ENCODE data around the gene KLF3.

KLF3 gene

GRCh38 chr4:38647101-38647819 lies 16.7 kb upstream of the KLF3 start:
- no peak for DNase-seq
- in situ Hi-C loops (cut with MboI; ENCODE audit: low pct_unique_long_range_greater_than_20kb, low sequenced_read_pairs), result no loop called here

GRCh38 chr4:38650133-38650532 lies 13.9 kb upstream of the KLF3 start:
- in situ Hi-C loops (cut with MboI; ENCODE audit: low pct_unique_long_range_greater_than_20kb, low sequenced_read_pairs), result loop anchor here (25.0 kb wide), 1 partner anchor 338 kb away; no protein-coding TSS in a partner anchor
- no peak for DNase-seq

- in situ Hi-C loops (cut with MboI; ENCODE audit: low pct_unique_long_range_greater_than_20kb, low sequenced_read_pairs), result loop anchor here (25.0 kb wide), 1 partner anchor 342 kb away; no protein-coding TSS in a partner anchor
- no peak for DNase-seq
Measured at GRCh38 chr4:38654273-38654672, 9.7 kb upstream of the KLF3 start.

GRCh38 chr4:38656111-38656510 lies 7.9 kb upstream of the KLF3 start:
- in situ Hi-C loops (cut with MboI; ENCODE audit: low pct_unique_long_range_greater_than_20kb, low sequenced_read_pairs), result loop anchor here (25.0 kb wide), 1 partner anchor 344 kb away; no protein-coding TSS in a partner anchor
- no peak for DNase-seq

GRCh38 chr4:38659346-38659745 lies 4.7 kb upstream of the KLF3 start:
- no peak for DNase-seq
- in situ Hi-C loops (cut with MboI; ENCODE audit: low pct_unique_long_range_greater_than_20kb, low sequenced_read_pairs), result loop anchor here (25.0 kb wide), 1 partner anchor 347 kb away; no protein-coding TSS in a partner anchor

GRCh38 chr4:38660838-38661237 lies 3.2 kb upstream of the KLF3 start:
- no peak for DNase-seq
- in situ Hi-C loops (cut with MboI; ENCODE audit: low pct_unique_long_range_greater_than_20kb, low sequenced_read_pairs), result loop anchor here (25.0 kb wide), 1 partner anchor 349 kb away; no protein-coding TSS in a partner anchor

- no peak for DNase-seq
- in situ Hi-C loops (cut with MboI; ENCODE audit: low pct_unique_long_range_greater_than_20kb, low sequenced_read_pairs), result loop anchor here (25.0 kb wide), 1 partner anchor 349 kb away; no protein-coding TSS in a partner anchor
Measured at GRCh38 chr4:38661371-38661770, 2.6 kb upstream of the KLF3 start.

GRCh38 chr4:38662522-38663089 lies 1.4 kb upstream of the KLF3 start:
- no peak for DNase-seq
- in situ Hi-C loops (cut with MboI; ENCODE audit: low pct_unique_long_range_greater_than_20kb, low sequenced_read_pairs), result loop anchor here (25.0 kb wide), 1 partner anchor 350 kb away; no protein-coding TSS in a partner anchor

- DNase-seq, result peak; percentile 52
- in situ Hi-C loops (cut with MboI; ENCODE audit: low pct_unique_long_range_greater_than_20kb, low sequenced_read_pairs), result loop anchor here (25.0 kb wide), 1 partner anchor 351 kb away; no protein-coding TSS in a partner anchor
Measured at GRCh38 chr4:38663090-38663800, 754 bp upstream of the KLF3 start.

- in situ Hi-C loops (cut with MboI; ENCODE audit: low pct_unique_long_range_greater_than_20kb, low sequenced_read_pairs), result loop anchor here (25.0 kb wide), 1 partner anchor 353 kb away; no protein-coding TSS in a partner anchor
- peak; percentile 66 for DNase-seq
Measured at GRCh38 chr4:38664706-38665401, 855 bp downstream of the KLF3 start.

- no peak for DNase-seq
- in situ Hi-C loops (cut with MboI; ENCODE audit: low pct_unique_long_range_greater_than_20kb, low sequenced_read_pairs), result loop anchor here (25.0 kb wide), 1 partner anchor 353 kb away; no protein-coding TSS in a partner anchor
Measured at GRCh38 chr4:38665551-38666411, 1.8 kb downstream of the KLF3 start.

- DNase-seq, result no peak
- in situ Hi-C loops (cut with MboI; ENCODE audit: low pct_unique_long_range_greater_than_20kb, low sequenced_read_pairs), result loop anchor here (25.0 kb wide), 1 partner anchor 354 kb away; no protein-coding TSS in a partner anchor
Measured at GRCh38 chr4:38666766-38667084, 2.7 kb downstream of the KLF3 start.

GRCh38 chr4:38667085-38667893 lies 3.3 kb downstream of the KLF3 start:
- DNase-seq, result peak; percentile 95
- in situ Hi-C loops (cut with MboI; ENCODE audit: low pct_unique_long_range_greater_than_20kb, low sequenced_read_pairs), result loop anchor here (25.0 kb wide), 1 partner anchor 355 kb away; no protein-coding TSS in a partner anchor

- no peak for DNase-seq
- in situ Hi-C loops (cut with MboI; ENCODE audit: low pct_unique_long_range_greater_than_20kb, low sequenced_read_pairs), result loop anchor here (25.0 kb wide), 1 partner anchor 356 kb away; no protein-coding TSS in a partner anchor
Measured at GRCh38 chr4:38668203-38668971, 4.4 kb downstream of the KLF3 start.

- in situ Hi-C loops (cut with MboI; ENCODE audit: low pct_unique_long_range_greater_than_20kb, low sequenced_read_pairs), result loop anchor here (25.0 kb wide), 1 partner anchor 357 kb away; no protein-coding TSS in a partner anchor
Measured at GRCh38 chr4:38669208-38669607, 5.2 kb downstream of the KLF3 start.

GRCh38 chr4:38670109-38670901 lies 6.3 kb downstream of the KLF3 start:
- no peak for DNase-seq
- in situ Hi-C loops (cut with MboI; ENCODE audit: low pct_unique_long_range_greater_than_20kb, low sequenced_read_pairs), result loop anchor here (25.0 kb wide), 1 partner anchor 358 kb away; no protein-coding TSS in a partner anchor

More at GRCh38 chr4:38669208-38669607, 5.2 kb downstream of the KLF3 start:
- peak; percentile 46 for DNase-seq

Data from KBM-7 (cell line).